ENCODE results near the gene COL25A1.
"Not testable (repeated sequence)": the region's sequence is repeated elsewhere in the genome, so short reads cannot be mapped to it uniquely, and the experiment has no call there.

The COL25A1 gene

DNA sequence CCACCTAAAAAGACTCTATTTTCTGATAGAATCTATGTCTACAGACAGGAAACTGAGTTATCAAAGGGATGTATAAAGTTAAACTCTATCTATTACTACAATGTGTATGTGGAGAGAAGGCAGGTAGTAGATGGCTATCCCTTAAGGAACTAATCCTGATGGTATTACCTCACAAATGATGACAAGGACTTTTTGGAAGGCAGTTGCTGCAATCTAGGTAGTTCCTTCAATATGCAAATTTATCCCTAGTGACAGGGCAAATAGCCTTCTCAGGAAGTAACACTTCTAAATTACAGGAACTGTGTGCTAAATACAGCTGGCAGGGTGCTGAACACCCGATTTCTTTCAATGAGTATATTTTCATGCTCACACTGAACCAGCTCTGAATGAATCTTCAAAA, 177.4 kb downstream of the COL25A1 start:
- H3K27ac Mint-ChIP-seq = no peak overlapping the region
- no peak for DNase-seq

DNA sequence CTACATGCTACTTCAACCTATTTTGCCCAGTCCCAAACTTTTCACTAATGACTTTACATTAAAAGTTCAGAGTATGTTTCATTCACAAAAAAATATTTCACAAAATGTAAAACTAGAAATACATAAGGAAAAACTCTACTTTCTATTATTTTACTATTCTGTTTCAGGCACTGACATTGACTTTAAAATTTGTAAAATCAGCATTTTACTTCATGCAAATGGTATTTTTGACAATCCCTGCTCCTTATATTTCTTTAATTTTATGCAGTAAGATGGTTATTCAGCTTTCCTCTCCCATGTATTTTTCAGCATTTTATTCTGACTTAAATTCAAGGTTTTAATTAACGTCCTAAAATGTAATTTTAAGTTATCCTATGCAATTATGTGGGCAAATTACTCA, 178.5 kb downstream of the COL25A1 start:
- H3K36me3 Mint-ChIP-seq (ENCODE audit: low read depth) = no peaks in the 10 kb centered on the region
- ATAC-seq (no peak), DNase-seq (no peak)
- H3K4me3 Mint-ChIP-seq = no peak overlapping the region
- no peaks in the 10 kb centered on the region for H3K4me1 Mint-ChIP-seq
- H3K27ac Mint-ChIP-seq = no peak overlapping the region
- H3K27me3 Mint-ChIP-seq = peaks cover 6% of the 10 kb centered on the region
- H3K9me3 Mint-ChIP-seq = no peaks in the 10 kb centered on the region

More for the DNA sequence above, 177.4 kb downstream of the COL25A1 start:
- Mint-ChIP-seq H3K36me3 (ENCODE audit: low read depth) (no peaks in the 10 kb centered on the region), H3K4me1 (no peaks in the 10 kb centered on the region), H3K27me3 (peaks cover 3% of the 10 kb centered on the region), H3K4me3 (no peak overlapping the region), H3K9me3 (no peaks in the 10 kb centered on the region)
- no peak for ATAC-seq

DNA sequence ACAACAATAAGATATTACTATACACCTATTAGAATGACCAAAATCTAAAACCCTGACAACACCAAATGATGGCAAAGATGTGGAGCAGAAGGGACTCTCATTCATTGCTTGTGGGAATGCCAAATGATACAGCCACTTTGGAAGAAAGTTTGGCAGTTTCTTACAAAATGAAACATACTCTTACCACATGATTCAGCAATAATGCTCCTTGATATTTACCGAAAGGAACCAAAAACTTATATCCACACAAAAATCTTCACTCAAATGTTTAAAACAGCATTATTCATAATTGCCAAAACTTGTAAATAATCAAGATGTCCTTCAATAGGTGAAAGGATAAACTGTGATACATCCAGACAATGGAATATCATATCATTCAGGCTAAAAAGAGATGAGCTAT, 180.9 kb downstream of the COL25A1 start:
- Mint-ChIP-seq H3K4me3 (no peak overlapping the region), H3K36me3 (ENCODE audit: low read depth) (no peaks in the 10 kb centered on the region)

DNA sequence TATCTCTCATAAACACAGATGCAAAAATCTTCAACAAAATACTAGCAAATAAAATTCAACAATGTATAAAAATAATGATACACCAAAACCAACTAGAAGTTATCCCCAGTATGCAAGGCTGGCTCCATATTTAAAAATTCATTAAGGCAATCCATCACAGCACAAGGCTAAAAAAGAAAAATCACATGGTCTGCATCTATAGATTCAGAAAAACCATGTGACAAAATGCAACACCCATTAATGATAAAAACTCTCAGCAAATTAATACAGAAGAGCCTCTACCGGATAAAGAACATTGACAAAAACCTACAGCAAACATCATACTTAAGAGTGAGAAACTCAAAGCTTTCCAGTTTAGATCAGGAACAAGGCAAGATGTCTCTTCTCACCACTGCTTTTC, 182.6 kb downstream of the COL25A1 start:
- ATAC-seq (no peak), DNase-seq (no peak)
- Mint-ChIP-seq H3K27me3 (peaks cover 10% of the 10 kb centered on the region), H3K4me1 (no peaks in the 10 kb centered on the region), H3K4me3 (no peak overlapping the region), H3K27ac (no peak overlapping the region), H3K36me3 (ENCODE audit: low read depth) (no peaks in the 10 kb centered on the region), H3K9me3 (no peaks in the 10 kb centered on the region)

More for the DNA sequence above, 180.9 kb downstream of the COL25A1 start:
- no peaks in the 10 kb centered on the region for H3K4me1 Mint-ChIP-seq
- DNase-seq (no peak), ATAC-seq (no peak)
- H3K9me3 Mint-ChIP-seq = no peaks in the 10 kb centered on the region
- H3K27ac Mint-ChIP-seq = no peak overlapping the region
- peaks cover 6% of the 10 kb centered on the region for H3K27me3 Mint-ChIP-seq

DNA sequence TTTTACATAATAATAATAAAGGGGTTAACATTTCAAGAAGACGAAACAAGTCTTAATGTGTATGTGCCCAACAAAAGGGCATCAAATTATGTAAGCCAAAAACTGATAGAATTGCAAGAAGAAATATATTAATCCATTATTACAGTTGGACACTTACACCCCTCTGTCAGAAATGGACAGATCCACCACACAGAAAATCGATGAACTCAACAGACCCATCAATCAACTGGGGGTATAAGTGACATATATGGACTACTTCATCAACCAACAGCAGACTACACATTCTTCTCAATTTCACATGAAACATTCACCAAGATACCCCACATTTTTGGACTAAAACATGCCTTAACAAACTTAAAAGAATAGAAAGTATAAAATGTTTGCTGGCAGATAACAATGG, 183.8 kb downstream of the COL25A1 start:
- Mint-ChIP-seq H3K4me3 (no peak overlapping the region), H3K9me3 (no peaks in the 10 kb centered on the region), H3K4me1 (no peaks in the 10 kb centered on the region), H3K36me3 (ENCODE audit: low read depth) (no peaks in the 10 kb centered on the region), H3K27ac (no peak overlapping the region), H3K27me3 (peaks cover 17% of the 10 kb centered on the region)
- ATAC-seq = no peak
- no peak for DNase-seq

DNA sequence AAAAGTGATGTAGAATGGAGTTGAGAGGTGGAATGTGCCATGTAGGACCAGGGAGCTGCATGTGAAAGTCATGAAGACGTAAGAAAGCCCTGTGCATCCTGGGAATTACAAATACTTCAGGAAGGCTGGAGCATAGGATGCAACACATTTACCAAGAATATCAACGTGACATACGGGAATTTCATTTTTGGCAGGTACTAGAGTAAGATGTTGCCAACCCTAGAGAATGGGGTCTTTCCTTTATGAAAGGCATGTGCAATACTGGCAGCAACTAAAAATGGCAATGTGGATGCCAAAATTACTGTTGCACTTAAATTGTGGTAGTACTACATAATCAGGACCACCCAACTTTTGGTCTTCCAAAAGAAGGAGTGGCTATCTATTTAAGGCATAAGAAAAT, 188.0 kb downstream of the COL25A1 start:
- Mint-ChIP-seq H3K9me3 (no peaks in the 10 kb centered on the region), H3K4me1 (no peaks in the 10 kb centered on the region), H3K4me3 (no peak overlapping the region), H3K27me3 (peaks cover 11% of the 10 kb centered on the region), H3K27ac (no peak overlapping the region), H3K36me3 (ENCODE audit: low read depth) (no peaks in the 10 kb centered on the region)
- ATAC-seq (no peak), DNase-seq (no peak)

DNA sequence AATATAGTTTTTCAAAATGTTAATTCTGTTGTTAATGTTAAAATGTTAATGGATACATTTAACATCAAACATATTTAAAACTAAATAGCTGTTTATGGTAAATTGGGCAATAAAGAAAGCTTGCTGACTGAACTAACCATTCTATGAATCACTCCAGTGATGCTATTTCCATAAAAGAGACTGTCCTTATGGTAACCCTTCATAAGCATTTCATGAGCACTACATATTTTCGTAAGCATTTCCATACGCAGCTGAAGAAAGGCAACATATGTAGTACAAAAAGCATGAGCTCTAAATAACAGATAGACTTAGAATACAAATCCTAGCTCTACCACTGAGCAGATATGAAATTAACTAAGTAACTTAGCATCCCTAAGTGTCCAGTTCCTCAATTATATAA, 188.9 kb downstream of the COL25A1 start:
- ATAC-seq = no peak
- Mint-ChIP-seq H3K27ac (no peak overlapping the region), H3K4me1 (no peaks in the 10 kb centered on the region), H3K36me3 (ENCODE audit: low read depth) (no peaks in the 10 kb centered on the region), H3K9me3 (no peaks in the 10 kb centered on the region), H3K27me3 (peaks cover 11% of the 10 kb centered on the region), H3K4me3 (no peak overlapping the region)
- no peak for DNase-seq

DNA sequence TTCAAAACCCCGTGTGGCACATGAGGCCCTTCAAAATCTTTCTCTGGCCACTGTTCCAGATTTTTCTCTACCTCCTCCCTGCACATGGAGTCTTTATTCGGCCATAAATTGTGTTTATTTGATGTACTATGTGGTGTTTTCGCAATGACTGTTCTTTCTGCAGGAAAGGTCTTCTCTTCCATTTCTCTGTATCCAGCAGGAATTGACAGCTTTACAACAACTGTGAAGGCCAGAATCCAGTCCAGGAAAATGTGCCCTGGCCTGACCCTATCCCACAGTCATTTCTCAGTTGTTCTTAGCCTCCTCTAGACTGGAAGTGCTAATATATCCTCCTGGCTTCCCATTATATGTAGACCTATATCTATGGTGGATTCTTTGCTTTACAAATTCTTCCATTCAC, 191.4 kb downstream of the COL25A1 start:
- H3K36me3 Mint-ChIP-seq (ENCODE audit: low read depth) = no peaks in the 10 kb centered on the region
- peaks cover 11% of the 10 kb centered on the region for H3K27me3 Mint-ChIP-seq
- H3K4me3 Mint-ChIP-seq = no peak overlapping the region
- H3K4me1 Mint-ChIP-seq = no peaks in the 10 kb centered on the region
- DNase-seq (no peak), ATAC-seq (no peak)
- H3K27ac Mint-ChIP-seq = no peak overlapping the region
- no peaks in the 10 kb centered on the region for H3K9me3 Mint-ChIP-seq

DNA sequence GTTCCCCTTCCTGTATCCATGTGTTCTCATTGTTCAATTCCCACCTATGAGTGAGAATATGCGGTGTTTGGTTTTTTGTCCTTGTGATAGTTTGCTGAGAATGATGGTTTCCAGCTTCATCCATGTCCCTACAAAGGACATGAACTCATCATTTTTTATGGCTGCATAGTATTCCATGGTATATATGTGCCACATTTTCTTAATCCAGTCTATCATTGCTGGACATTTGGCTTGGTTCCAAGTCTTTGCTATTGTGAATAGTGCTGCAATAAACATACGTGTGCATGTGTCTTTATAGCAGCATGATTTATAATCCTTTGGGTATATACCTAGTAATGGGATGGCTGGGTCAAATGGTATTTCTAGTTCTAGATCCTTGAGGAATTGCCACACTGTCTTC, 194.2 kb downstream of the COL25A1 start:
- not testable (repeated sequence) for H3K27ac Mint-ChIP-seq; H3K4me3 Mint-ChIP-seq; H3K9me3 Mint-ChIP-seq; ATAC-seq; H3K36me3 Mint-ChIP-seq (ENCODE audit: low read depth); H3K4me1 Mint-ChIP-seq; H3K27me3 Mint-ChIP-seq; DNase-seq

DNA sequence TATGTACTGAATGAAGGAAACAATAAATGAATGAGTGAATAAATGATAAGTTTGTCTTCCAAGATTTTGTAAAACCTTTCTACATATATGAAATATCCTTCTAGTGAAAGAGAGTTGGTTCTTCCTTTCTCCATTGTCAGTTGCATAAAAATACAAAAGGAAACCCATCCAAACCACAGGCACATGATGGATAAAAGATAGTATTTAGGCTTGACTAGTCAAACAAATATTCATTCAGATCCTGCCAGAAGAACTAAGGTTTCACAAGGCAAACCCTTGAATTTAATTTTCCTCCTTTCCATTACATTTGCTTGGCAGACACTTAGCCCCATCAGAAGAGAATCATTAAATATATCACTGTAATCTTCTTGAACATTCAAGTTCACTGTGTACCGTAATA, 208.4 kb downstream of the COL25A1 start:
- no peak for DNase-seq
- H3K4me3 Mint-ChIP-seq = no peak overlapping the region

DNA sequence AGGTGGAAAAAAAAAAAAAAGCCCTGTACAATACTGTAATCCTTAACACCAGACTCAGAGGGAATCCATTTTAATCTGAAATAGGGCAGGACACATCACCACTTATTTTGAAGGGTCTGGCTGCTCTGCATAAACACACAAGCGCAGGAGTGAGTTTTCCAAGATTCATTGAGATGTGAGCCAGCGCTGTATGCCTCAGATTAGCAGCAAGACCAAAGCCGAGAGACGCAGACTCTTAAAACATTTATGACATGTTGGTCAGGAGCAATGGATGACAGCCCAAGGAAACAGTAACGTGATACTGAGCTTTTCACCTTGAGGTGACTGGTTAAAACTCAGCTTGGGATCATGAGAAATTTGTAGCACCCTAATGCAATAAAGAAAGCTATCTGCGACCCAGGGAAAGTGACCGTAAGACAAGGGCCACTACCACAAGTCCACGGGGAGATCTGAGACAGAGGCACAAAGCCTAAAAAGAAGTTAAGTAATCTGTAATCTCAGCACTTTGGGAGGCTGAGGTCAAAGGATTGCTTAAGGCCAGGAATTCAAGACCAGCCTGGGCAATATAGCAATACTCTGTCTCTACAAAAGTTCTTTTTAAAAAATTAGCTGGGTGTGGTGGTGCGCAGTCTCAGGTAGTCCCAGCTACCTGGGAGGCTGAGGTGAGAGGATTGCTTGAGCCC, 210.6 kb downstream of the COL25A1 start:
- no peaks in the 10 kb centered on the region for H3K4me1 Mint-ChIP-seq
- H3K27me3 Mint-ChIP-seq = peaks cover 3% of the 10 kb centered on the region
- ATAC-seq (no peak), DNase-seq (no peak)
- no peaks in the 10 kb centered on the region for H3K36me3 Mint-ChIP-seq (ENCODE audit: low read depth)
- no peak overlapping the region for H3K27ac Mint-ChIP-seq
- H3K9me3 Mint-ChIP-seq = no peaks in the 10 kb centered on the region
- H3K4me3 Mint-ChIP-seq = no peak overlapping the region

More for the DNA sequence above, 208.4 kb downstream of the COL25A1 start:
- Mint-ChIP-seq H3K9me3 (no peaks in the 10 kb centered on the region), H3K4me1 (no peaks in the 10 kb centered on the region), H3K27ac (no peak overlapping the region), H3K36me3 (ENCODE audit: low read depth) (no peaks in the 10 kb centered on the region), H3K27me3 (no peaks in the 10 kb centered on the region)
- ATAC-seq = no peak

DNA sequence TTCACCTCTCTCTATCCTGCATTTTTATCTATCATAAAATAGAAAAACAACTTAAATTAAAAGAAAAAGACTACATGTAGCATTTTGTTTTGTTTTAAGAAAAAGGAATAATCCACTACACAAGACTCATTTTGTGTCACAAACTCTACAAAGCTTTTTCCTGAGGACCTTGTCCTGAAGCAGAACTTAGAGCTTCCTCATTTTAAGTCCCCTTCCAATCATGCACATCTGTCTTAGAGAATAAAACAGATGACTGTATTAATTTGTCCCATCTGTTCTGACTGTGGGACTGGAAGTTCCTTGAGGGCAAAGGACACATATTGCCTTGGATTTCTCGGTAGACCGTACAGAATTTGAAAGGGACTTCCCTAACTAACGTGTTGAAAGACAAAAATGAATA, 218.5 kb downstream of the COL25A1 start:
- Mint-ChIP-seq H3K4me3 (no peak overlapping the region), H3K4me1 (peaks cover 7% of the 10 kb centered on the region), H3K27ac (no peak overlapping the region), H3K27me3 (peaks cover 7% of the 10 kb centered on the region), H3K9me3 (no peaks in the 10 kb centered on the region), H3K36me3 (ENCODE audit: low read depth) (no peaks in the 10 kb centered on the region)
- no peak for ATAC-seq
- no peak for DNase-seq

DNA sequence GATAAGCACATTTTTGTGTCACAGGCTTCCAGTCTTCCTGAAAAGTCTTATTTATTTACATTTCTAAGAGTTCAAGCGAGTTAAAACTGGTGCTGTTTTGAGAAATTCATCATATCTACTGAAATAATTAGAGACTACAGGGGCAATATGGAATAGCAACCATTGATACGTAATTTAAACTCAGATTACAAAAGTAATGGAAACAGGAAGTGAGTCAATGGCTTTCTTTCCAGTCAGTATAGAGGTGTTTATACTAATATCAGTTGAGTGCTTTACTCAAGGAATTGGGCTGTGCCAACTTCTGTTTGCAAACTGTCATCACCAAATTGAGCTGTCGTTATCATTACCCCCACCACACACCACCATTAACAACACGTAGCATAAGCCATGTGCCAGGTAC, 222.7 kb downstream of the COL25A1 start:
- Mint-ChIP-seq H3K4me3 (no peak overlapping the region), H3K27me3 (peaks cover 4% of the 10 kb centered on the region), H3K36me3 (ENCODE audit: low read depth) (no peaks in the 10 kb centered on the region), H3K9me3 (no peaks in the 10 kb centered on the region), H3K27ac (no peak overlapping the region), H3K4me1 (peaks cover 7% of the 10 kb centered on the region)
- ATAC-seq (peak; percentile 40), DNase-seq (no peak)

DNA sequence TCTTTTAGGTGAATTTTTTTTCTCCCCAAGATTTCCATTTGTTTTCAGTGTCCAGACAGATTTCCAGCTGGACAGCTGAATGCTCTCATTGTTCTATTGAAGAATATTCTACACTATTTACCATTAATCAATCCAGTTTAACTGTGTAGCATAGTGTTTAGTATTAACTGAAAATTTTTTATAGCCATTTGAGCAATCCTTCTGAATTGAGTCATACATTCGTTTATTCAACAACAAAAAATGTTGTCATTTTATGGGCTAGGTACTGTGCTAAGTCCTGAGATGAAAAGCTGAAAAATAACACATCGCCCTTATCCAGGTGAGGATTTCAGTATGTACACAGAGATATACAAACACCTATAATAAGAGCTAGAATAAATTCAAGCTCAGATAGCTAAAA, 223.3 kb downstream of the COL25A1 start:
- no peak for DNase-seq

DNA sequence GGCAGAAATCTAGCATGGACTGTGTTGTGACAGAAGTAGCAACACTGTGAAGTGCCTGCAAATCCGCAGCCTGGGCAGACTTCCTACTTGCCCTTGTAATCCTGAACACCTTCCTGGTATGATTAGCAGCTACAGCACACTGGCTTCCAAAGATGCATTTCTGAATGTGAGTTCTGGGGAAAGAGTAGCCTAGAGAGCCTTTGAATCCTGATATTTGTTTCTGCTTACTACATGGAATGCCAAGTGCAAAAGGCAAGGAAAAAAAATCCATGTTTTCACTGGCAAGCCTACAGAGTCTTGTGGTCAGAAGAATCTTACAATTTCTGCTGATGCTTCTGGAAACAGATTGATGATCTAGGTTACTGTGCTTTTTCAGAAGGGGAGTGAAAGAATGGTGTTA, 223.7 kb downstream of the COL25A1 start:
- Mint-ChIP-seq H3K27ac (no peak overlapping the region), H3K4me1 (peaks cover 7% of the 10 kb centered on the region), H3K4me3 (no peak overlapping the region), H3K27me3 (peaks cover 4% of the 10 kb centered on the region), H3K9me3 (no peaks in the 10 kb centered on the region), H3K36me3 (ENCODE audit: low read depth) (no peaks in the 10 kb centered on the region)
- ATAC-seq (no peak), DNase-seq (no peak)

More for the DNA sequence above, 223.3 kb downstream of the COL25A1 start:
- H3K27me3 Mint-ChIP-seq = peaks cover 4% of the 10 kb centered on the region
- H3K4me1 Mint-ChIP-seq = peaks cover 7% of the 10 kb centered on the region
- H3K4me3 Mint-ChIP-seq = no peak overlapping the region
- ATAC-seq = no peak
- H3K9me3 Mint-ChIP-seq = no peaks in the 10 kb centered on the region
- H3K27ac Mint-ChIP-seq = no peak overlapping the region
- H3K36me3 Mint-ChIP-seq (ENCODE audit: low read depth) = no peaks in the 10 kb centered on the region

DNA sequence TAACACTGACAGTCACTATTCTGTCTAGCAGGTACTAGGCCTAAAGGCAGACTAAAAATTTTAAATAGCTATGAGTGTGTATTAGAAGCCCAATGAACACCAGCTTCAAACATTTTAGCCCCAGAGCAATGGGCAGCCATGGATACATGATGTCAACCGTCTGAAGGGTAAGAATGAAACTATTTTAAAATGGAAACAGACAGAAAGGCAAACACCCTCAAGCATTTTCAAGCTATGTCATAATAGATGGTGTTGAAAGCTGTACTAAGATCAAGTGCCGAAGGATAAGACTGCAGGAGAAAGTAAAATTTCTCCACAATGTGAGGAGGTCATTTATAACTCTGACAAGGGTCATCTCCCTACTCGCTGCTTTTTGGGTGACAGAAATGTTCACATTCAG, 225.0 kb downstream of the COL25A1 start:
- DNase-seq (no peak), ATAC-seq (no peak)
- Mint-ChIP-seq H3K4me3 (no peak overlapping the region), H3K27ac (no peak overlapping the region), H3K4me1 (peaks cover 7% of the 10 kb centered on the region), H3K9me3 (no peaks in the 10 kb centered on the region), H3K36me3 (ENCODE audit: low read depth) (no peaks in the 10 kb centered on the region), H3K27me3 (peaks cover 4% of the 10 kb centered on the region)
